KG1 (cell line): ENCODE results near the gene CCDC85C.
"Not testable (repeated sequence)": the region's sequence is repeated elsewhere in the genome, so short reads cannot be mapped to it uniquely, and the experiment has no call there.

Source experiments
- DNase-seq: peaks from one replicate; lab custom pipeline; 2025; lab: John Stamatoyannopoulos, UW

CCDC85C gene

GRCh38 chr14:99603471-99604277 is at the start of gene CCDC85C:
Gene CCDC85C, minus strand, starts transcription at chr14:99604207. Its CDS starts 248 bp downstream, at chr14:99603959.
- DNase-seq, result no peak

- DNase-seq, result no peak
Observed at GRCh38 chr14:99651953-99652746, 48.1 kb upstream of the CCDC85C start.

- DNase-seq, result no peak
Observed at GRCh38 chr14:99650189-99650588, 46.2 kb upstream of the CCDC85C start.

GRCh38 chr14:99649643-99650042 is 45.6 kb upstream of the CCDC85C start:
- DNase-seq, result no peak

- DNase-seq, result no peak
Observed at GRCh38 chr14:99649219-99649618, 45.2 kb upstream of the CCDC85C start.

- DNase-seq, result no peak
Observed at GRCh38 chr14:99648027-99648784, 44.2 kb upstream of the CCDC85C start.

- no peak for DNase-seq
Observed at GRCh38 chr14:99647411-99647810, 43.4 kb upstream of the CCDC85C start.

GRCh38 chr14:99645545-99646505 is 41.8 kb upstream of the CCDC85C start:
- no peak for DNase-seq

- no peak for DNase-seq
Observed at GRCh38 chr14:99644723-99645544, 40.9 kb upstream of the CCDC85C start, which contains the start of gene HHIPL1. Gene HHIPL1, plus strand, starts transcription at chr14:99645129. Its CDS starts 79 bp downstream, at chr14:99645208.

- no peak for DNase-seq
Observed at GRCh38 chr14:99644035-99644587, 40.1 kb upstream of the CCDC85C start.

- no peak for DNase-seq
Observed at GRCh38 chr14:99643343-99643742, 39.3 kb upstream of the CCDC85C start.

- DNase-seq, result not testable (repeated sequence)
Observed at GRCh38 chr14:99642771-99643170, 38.8 kb upstream of the CCDC85C start.

GRCh38 chr14:99637624-99638023 is 33.6 kb upstream of the CCDC85C start:
- DNase-seq, result no peak

- DNase-seq, result no peak
Observed at GRCh38 chr14:99636487-99636886, 32.5 kb upstream of the CCDC85C start.

- no peak for DNase-seq
Observed at GRCh38 chr14:99635116-99635515, 31.1 kb upstream of the CCDC85C start.

GRCh38 chr14:99634443-99634842 is 30.4 kb upstream of the CCDC85C start:
- no peak for DNase-seq

- no peak for DNase-seq
Observed at GRCh38 chr14:99633918-99634317, 29.9 kb upstream of the CCDC85C start.

GRCh38 chr14:99633141-99633540 is 29.1 kb upstream of the CCDC85C start:
- no peak for DNase-seq

- no peak for DNase-seq
Observed at GRCh38 chr14:99632410-99633035, 28.5 kb upstream of the CCDC85C start.
